Activated T-helper 17 cell treated with anti-CD3 and anti-CD28 coated beads, Interleukin-2, amount 50 U/mL, for 72 hours (primary cell): ENCODE data around the gene PCDH15. TPM values are rescaled to one million over a fixed set of nuclear protein-coding genes. Genes with fewer than 3 reads are reported as not detected.

Source experiments
- ATAC-seq: fragments of 150-1000 bp; cut with Tn5 transposase; replicated peaks from 2 replicates; pipeline ENCODE4 v1.10.0; 2021; ENCODE audit warnings: mild to moderate bottlenecking, moderate library complexity
- H3K27ac Mint-ChIP-seq: one replicate; pipeline ENCODE4 v1.8.0; 2022; ENCODE audit warnings: mixed read lengths
- H3K27me3 Mint-ChIP-seq: one replicate; pipeline ENCODE4 v1.8.0; 2022; ENCODE audit warnings: mixed read lengths
- H3K36me3 Mint-ChIP-seq: one replicate; pipeline ENCODE4 v1.8.0; 2022; ENCODE audit warnings: low read depth, mild to moderate bottlenecking, mixed read lengths
- H3K4me1 Mint-ChIP-seq: one replicate; pipeline ENCODE4 v1.8.0; 2022; ENCODE audit warnings: mixed read lengths
- H3K4me3 Mint-ChIP-seq: one replicate; pipeline ENCODE4 v1.8.0; 2022; ENCODE audit warnings: mild to moderate bottlenecking, mixed read lengths
- H3K9me3 Mint-ChIP-seq: one replicate; pipeline ENCODE4 v1.8.0; 2022; ENCODE audit warnings: mixed read lengths
- total RNA-seq, 2 donors: library from RNA; stranded (reverse); gene quantifications; one replicate each; pipeline ENCODE4 v1.2.3, GENCODE V29; 2022

Gene PCDH15
- total RNA-seq, 2 donors from 2014 or later = not detected

GRCh38 chr10:54660397-54660796, 140.6 kb downstream of the PCDH15 start:
- H3K27ac Mint-ChIP-seq = no peak overlapping the region
- ATAC-seq = no peak
- no peaks in the 10 kb centered on the region for H3K27me3 Mint-ChIP-seq
- no peaks in the 10 kb centered on the region for H3K36me3 Mint-ChIP-seq
- H3K4me3 Mint-ChIP-seq = no peak overlapping the region
- H3K9me3 Mint-ChIP-seq = peaks cover 15% of the 10 kb centered on the region
- H3K4me1 Mint-ChIP-seq = no peaks in the 10 kb centered on the region

GRCh38 chr10:54656643-54657042, 144.4 kb downstream of the PCDH15 start:
- Mint-ChIP-seq H3K27me3 (no peaks in the 10 kb centered on the region), H3K4me3 (no peak overlapping the region), H3K36me3 (no peaks in the 10 kb centered on the region), H3K4me1 (no peaks in the 10 kb centered on the region), H3K9me3 (peaks cover 9% of the 10 kb centered on the region), H3K27ac (no peak overlapping the region)
- ATAC-seq = no peak

GRCh38 chr10:54653518-54653917, 147.5 kb downstream of the PCDH15 start:
- no peak overlapping the region for H3K4me3 Mint-ChIP-seq
- no peaks in the 10 kb centered on the region for H3K4me1 Mint-ChIP-seq
- no peak overlapping the region for H3K27ac Mint-ChIP-seq
- no peaks in the 10 kb centered on the region for H3K27me3 Mint-ChIP-seq
- H3K36me3 Mint-ChIP-seq = no peaks in the 10 kb centered on the region
- H3K9me3 Mint-ChIP-seq = peaks cover 10% of the 10 kb centered on the region
- ATAC-seq = no peak

- no peaks in the 10 kb centered on the region for H3K4me1 Mint-ChIP-seq
- H3K36me3 Mint-ChIP-seq = no peaks in the 10 kb centered on the region
- ATAC-seq = no peak
- no peaks in the 10 kb centered on the region for H3K27me3 Mint-ChIP-seq
- H3K27ac Mint-ChIP-seq = no peak overlapping the region
- no peak overlapping the region for H3K4me3 Mint-ChIP-seq
- H3K9me3 Mint-ChIP-seq = peaks cover 7% of the 10 kb centered on the region
These were observed 150.5 kb downstream of the PCDH15 start for GRCh38 chr10:54650547-54650946.

- no peak for ATAC-seq
- no peak overlapping the region for H3K4me3 Mint-ChIP-seq
- no peaks in the 10 kb centered on the region for H3K4me1 Mint-ChIP-seq
- peaks cover 8% of the 10 kb centered on the region for H3K9me3 Mint-ChIP-seq
- H3K27me3 Mint-ChIP-seq = no peaks in the 10 kb centered on the region
- no peaks in the 10 kb centered on the region for H3K36me3 Mint-ChIP-seq
- no peak overlapping the region for H3K27ac Mint-ChIP-seq
These were observed 179.0 kb downstream of the PCDH15 start for GRCh38 chr10:54622017-54622416.

- Mint-ChIP-seq H3K27ac (no peak overlapping the region), H3K9me3 (peaks cover under 1% of the 10 kb centered on the region), H3K4me1 (no peaks in the 10 kb centered on the region), H3K36me3 (no peaks in the 10 kb centered on the region), H3K27me3 (no peaks in the 10 kb centered on the region), H3K4me3 (no peak overlapping the region)
- no peak for ATAC-seq
These were observed 180.7 kb downstream of the PCDH15 start for GRCh38 chr10:54620352-54620751.

- peaks cover 6% of the 10 kb centered on the region for H3K9me3 Mint-ChIP-seq
- no peaks in the 10 kb centered on the region for H3K4me1 Mint-ChIP-seq
- no peaks in the 10 kb centered on the region for H3K27me3 Mint-ChIP-seq
- no peak for ATAC-seq
- H3K27ac Mint-ChIP-seq = no peak overlapping the region
- no peaks in the 10 kb centered on the region for H3K36me3 Mint-ChIP-seq
- no peak overlapping the region for H3K4me3 Mint-ChIP-seq
These were observed 187.0 kb downstream of the PCDH15 start for GRCh38 chr10:54614072-54614471.

GRCh38 chr10:54613162-54613561, 187.9 kb downstream of the PCDH15 start:
- no peak for ATAC-seq
- no peak overlapping the region for H3K27ac Mint-ChIP-seq
- H3K4me3 Mint-ChIP-seq = no peak overlapping the region
- H3K9me3 Mint-ChIP-seq = peaks cover 6% of the 10 kb centered on the region
- no peaks in the 10 kb centered on the region for H3K4me1 Mint-ChIP-seq
- no peaks in the 10 kb centered on the region for H3K36me3 Mint-ChIP-seq
- H3K27me3 Mint-ChIP-seq = no peaks in the 10 kb centered on the region

GRCh38 chr10:54609423-54609822, 191.6 kb downstream of the PCDH15 start:
- H3K4me1 Mint-ChIP-seq = no peaks in the 10 kb centered on the region
- no peaks in the 10 kb centered on the region for H3K36me3 Mint-ChIP-seq
- no peak overlapping the region for H3K27ac Mint-ChIP-seq
- no peak overlapping the region for H3K4me3 Mint-ChIP-seq
- H3K9me3 Mint-ChIP-seq = peaks cover 10% of the 10 kb centered on the region
- no peak for ATAC-seq
- no peaks in the 10 kb centered on the region for H3K27me3 Mint-ChIP-seq

- ATAC-seq = no peak
- Mint-ChIP-seq H3K4me1 (no peaks in the 10 kb centered on the region), H3K27ac (no peak overlapping the region), H3K27me3 (no peaks in the 10 kb centered on the region), H3K4me3 (no peak overlapping the region), H3K36me3 (no peaks in the 10 kb centered on the region), H3K9me3 (peaks cover 10% of the 10 kb centered on the region)
These were observed 193.0 kb downstream of the PCDH15 start for GRCh38 chr10:54607983-54608382.

GRCh38 chr10:54594289-54594688, 206.7 kb downstream of the PCDH15 start:
- ATAC-seq = no peak
- H3K4me1 Mint-ChIP-seq = no peaks in the 10 kb centered on the region
- peaks cover 25% of the 10 kb centered on the region for H3K9me3 Mint-ChIP-seq
- no peak overlapping the region for H3K27ac Mint-ChIP-seq
- no peaks in the 10 kb centered on the region for H3K36me3 Mint-ChIP-seq
- H3K4me3 Mint-ChIP-seq = no peak overlapping the region
- H3K27me3 Mint-ChIP-seq = no peaks in the 10 kb centered on the region

GRCh38 chr10:54587971-54588370, 213.1 kb downstream of the PCDH15 start:
- no peaks in the 10 kb centered on the region for H3K36me3 Mint-ChIP-seq
- no peaks in the 10 kb centered on the region for H3K4me1 Mint-ChIP-seq
- H3K4me3 Mint-ChIP-seq = no peak overlapping the region
- no peak for ATAC-seq
- H3K27ac Mint-ChIP-seq = no peak overlapping the region
- no peaks in the 10 kb centered on the region for H3K27me3 Mint-ChIP-seq
- H3K9me3 Mint-ChIP-seq = peaks cover 7% of the 10 kb centered on the region

GRCh38 chr10:54585572-54585971, 215.5 kb downstream of the PCDH15 start:
- ATAC-seq = no peak
- no peak overlapping the region for H3K4me3 Mint-ChIP-seq
- H3K27me3 Mint-ChIP-seq = no peaks in the 10 kb centered on the region
- no peaks in the 10 kb centered on the region for H3K4me1 Mint-ChIP-seq
- no peak overlapping the region for H3K27ac Mint-ChIP-seq
- H3K36me3 Mint-ChIP-seq = no peaks in the 10 kb centered on the region
- H3K9me3 Mint-ChIP-seq = peaks cover 4% of the 10 kb centered on the region

GRCh38 chr10:54577682-54578081, 223.3 kb downstream of the PCDH15 start:
- no peak for ATAC-seq
- H3K36me3 Mint-ChIP-seq = no peaks in the 10 kb centered on the region
- peaks cover 8% of the 10 kb centered on the region for H3K9me3 Mint-ChIP-seq
- no peaks in the 10 kb centered on the region for H3K27me3 Mint-ChIP-seq
- H3K4me1 Mint-ChIP-seq = no peaks in the 10 kb centered on the region
- no peak overlapping the region for H3K4me3 Mint-ChIP-seq
- H3K27ac Mint-ChIP-seq = no peak overlapping the region

- Mint-ChIP-seq H3K27me3 (no peaks in the 10 kb centered on the region), H3K4me3 (no peak overlapping the region), H3K36me3 (no peaks in the 10 kb centered on the region), H3K4me1 (no peaks in the 10 kb centered on the region), H3K9me3 (peaks cover 8% of the 10 kb centered on the region), H3K27ac (no peak overlapping the region)
- ATAC-seq = no peak
These were observed 224.5 kb downstream of the PCDH15 start for GRCh38 chr10:54576541-54576940.

GRCh38 chr10:54559498-54559897, 241.5 kb downstream of the PCDH15 start:
- ATAC-seq = no peak
- Mint-ChIP-seq H3K27ac (no peak overlapping the region), H3K9me3 (no peaks in the 10 kb centered on the region), H3K4me1 (no peaks in the 10 kb centered on the region), H3K4me3 (no peak overlapping the region), H3K36me3 (no peaks in the 10 kb centered on the region), H3K27me3 (no peaks in the 10 kb centered on the region)
